ENCODE results near the gene PCSK5.

DNA sequence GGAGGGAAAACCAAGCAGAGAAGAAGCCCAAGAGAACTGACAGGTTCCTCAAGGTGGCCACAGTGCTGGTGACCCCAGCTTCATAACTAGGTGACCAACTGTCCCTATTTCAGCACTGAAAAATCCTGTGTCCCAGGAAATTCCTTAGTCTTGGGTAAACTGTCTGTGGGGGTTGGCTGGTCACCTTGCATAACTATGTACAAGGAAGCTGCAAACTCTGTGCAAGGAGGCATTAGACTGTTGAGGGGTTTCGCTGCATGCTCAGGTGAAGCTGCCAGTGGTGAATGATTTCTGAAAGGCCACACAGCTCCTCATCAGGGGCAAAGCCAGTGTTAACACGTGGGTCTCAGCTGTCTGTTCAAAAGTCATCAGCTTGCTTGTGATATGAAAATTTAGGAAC, 36.9 kb downstream of the PCSK5 start:
- TF ChIP-seq, protein P1, sequence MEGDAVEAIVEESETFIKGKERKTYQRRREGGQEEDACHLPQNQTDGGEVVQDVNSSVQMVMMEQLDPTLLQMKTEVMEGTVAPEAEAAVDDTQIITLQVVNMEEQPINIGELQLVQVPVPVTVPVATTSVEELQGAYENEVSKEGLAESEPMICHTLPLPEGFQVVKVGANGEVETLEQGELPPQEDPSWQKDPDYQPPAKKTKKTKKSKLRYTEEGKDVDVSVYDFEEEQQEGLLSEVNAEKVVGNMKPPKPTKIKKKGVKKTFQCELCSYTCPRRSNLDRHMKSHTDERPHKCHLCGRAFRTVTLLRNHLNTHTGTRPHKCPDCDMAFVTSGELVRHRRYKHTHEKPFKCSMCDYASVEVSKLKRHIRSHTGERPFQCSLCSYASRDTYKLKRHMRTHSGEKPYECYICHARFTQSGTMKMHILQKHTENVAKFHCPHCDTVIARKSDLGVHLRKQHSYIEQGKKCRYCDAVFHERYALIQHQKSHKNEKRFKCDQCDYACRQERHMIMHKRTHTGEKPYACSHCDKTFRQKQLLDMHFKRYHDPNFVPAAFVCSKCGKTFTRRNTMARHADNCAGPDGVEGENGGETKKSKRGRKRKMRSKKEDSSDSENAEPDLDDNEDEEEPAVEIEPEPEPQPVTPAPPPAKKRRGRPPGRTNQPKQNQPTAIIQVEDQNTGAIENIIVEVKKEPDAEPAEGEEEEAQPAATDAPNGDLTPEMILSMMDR (IDR thresholded peaks at IDR 0.05), result no peak
- TF ChIP-seq POLR2A (IDR thresholded peaks at IDR 0.05), result no peak

Measured in right lobe of liver (tissue), 4 donors.